Measurements from ENCODE around the gene THAP7. TPM values are rescaled to one million over a fixed set of nuclear protein-coding genes. Genes with fewer than 3 reads are reported as not detected.
A peak's percentile ranks its signal among the peaks of the same experiment; 100 is the strongest.

Gene THAP7
- total and polyA plus RNA-seq, 9 of the 15 experiments (the other 6 are each of a cell fraction or from before 2014, with no cell fraction given): 7.9 to 263 (median 84.1) TPM

DNA sequence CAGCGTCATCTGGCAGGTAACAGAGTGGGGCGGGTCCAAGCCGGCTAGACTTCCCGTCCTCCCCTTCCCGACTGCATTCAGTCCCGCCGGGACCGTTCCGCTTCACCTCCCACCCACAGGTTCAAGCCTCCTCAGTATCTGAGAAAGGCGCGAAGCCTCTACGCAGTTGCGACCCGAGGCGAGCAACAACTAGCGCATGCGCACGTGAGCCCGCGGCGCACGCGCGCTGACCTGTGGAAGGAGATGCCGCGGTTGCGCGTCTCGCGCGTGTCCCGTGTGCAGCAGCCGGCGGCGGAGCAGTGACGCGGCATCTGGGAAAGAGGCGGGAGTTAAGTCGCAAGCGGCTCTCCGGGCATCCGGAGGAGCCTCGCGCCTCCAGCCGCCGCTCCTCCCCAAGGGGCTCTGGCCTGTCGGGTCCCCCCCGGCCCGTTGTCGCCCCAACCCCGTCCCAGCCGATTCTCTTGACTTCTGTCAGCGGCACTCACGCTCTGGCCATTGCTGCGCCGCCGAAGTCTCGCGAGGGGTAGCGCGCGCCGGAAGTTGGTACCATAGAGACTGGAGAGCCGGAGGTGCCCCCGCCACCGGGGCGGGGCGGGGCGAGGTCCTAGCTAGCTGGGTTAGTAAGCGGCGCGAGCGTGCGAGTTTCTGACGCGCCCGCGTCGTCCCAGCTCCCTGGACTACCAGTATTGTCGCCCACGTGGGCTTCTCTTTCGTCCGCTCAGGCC lies at the start of gene THAP7 (continued):
- TF ChIP-seq, protein P1, sequence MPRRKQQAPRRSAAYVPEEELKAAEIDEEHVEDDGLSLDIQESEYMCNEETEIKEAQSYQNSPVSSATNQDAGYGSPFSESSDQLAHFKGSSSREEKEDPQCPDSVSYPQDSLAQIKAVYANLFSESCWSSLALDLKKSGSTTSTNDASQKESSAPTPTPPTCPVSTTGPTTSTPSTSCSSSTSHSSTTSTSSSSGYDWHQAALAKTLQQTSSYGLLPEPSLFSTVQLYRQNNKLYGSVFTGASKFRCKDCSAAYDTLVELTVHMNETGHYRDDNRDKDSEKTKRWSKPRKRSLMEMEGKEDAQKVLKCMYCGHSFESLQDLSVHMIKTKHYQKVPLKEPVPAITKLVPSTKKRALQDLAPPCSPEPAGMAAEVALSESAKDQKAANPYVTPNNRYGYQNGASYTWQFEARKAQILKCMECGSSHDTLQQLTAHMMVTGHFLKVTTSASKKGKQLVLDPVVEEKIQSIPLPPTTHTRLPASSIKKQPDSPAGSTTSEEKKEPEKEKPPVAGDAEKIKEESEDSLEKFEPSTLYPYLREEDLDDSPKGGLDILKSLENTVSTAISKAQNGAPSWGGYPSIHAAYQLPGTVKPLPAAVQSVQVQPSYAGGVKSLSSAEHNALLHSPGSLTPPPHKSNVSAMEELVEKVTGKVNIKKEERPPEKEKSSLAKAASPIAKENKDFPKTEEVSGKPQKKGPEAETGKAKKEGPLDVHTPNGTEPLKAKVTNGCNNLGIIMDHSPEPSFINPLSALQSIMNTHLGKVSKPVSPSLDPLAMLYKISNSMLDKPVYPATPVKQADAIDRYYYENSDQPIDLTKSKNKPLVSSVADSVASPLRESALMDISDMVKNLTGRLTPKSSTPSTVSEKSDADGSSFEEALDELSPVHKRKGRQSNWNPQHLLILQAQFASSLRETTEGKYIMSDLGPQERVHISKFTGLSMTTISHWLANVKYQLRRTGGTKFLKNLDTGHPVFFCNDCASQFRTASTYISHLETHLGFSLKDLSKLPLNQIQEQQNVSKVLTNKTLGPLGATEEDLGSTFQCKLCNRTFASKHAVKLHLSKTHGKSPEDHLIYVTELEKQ (CRISPR knock-in tag; IDR thresholded peaks at IDR 0.05): peak; percentile 16
- TF ChIP-seq SAFB (IDR thresholded peaks at IDR 0.05; ENCODE audit: borderline replicate concordance, low read depth, low read length) (no peak), ZNF707 (CRISPR knock-in tag; conservative IDR thresholded peaks at IDR 0.05) (no peak; the same call in none of the 2 replicates), TFAM (CRISPR knock-in tag; conservative IDR thresholded peaks at IDR 0.05) (no peak), HSF4 (CRISPR knock-in tag; IDR thresholded peaks at IDR 0.05; ENCODE audit: borderline replicate concordance) (no peak), SMAD3 (CRISPR knock-in tag; conservative IDR thresholded peaks at IDR 0.05) (peak; percentile 96), CHD1 (IDR thresholded peaks at IDR 0.05; ENCODE audit: low read length) (peak; percentile 5), RNF2 (IDR thresholded peaks at IDR 0.05) (no peak), ELF4 (CRISPR knock-in tag; IDR thresholded peaks at IDR 0.05) (peak; percentile 88), HMG20A (CRISPR knock-in tag; conservative IDR thresholded peaks at IDR 0.05) (peak; percentile 3; the same call in 1 of the 2 replicates), RBM22 (IDR thresholded peaks at IDR 0.05; ENCODE audit: low read depth, low read length, poor library complexity, severe bottlenecking) (no peak), FOXM1 (IDR thresholded peaks at IDR 0.05; ENCODE audit: low read depth) (no peak), FOXM1 (CRISPR knock-in tag; IDR thresholded peaks at IDR 0.05; ENCODE audit: low read depth) (no peak), PRPF4 (IDR thresholded peaks at IDR 0.05; ENCODE audit: insufficient read depth, low read depth, low read length, poor library complexity, severe bottlenecking) (no peak)
- TF ChIP-seq, protein P2, sequence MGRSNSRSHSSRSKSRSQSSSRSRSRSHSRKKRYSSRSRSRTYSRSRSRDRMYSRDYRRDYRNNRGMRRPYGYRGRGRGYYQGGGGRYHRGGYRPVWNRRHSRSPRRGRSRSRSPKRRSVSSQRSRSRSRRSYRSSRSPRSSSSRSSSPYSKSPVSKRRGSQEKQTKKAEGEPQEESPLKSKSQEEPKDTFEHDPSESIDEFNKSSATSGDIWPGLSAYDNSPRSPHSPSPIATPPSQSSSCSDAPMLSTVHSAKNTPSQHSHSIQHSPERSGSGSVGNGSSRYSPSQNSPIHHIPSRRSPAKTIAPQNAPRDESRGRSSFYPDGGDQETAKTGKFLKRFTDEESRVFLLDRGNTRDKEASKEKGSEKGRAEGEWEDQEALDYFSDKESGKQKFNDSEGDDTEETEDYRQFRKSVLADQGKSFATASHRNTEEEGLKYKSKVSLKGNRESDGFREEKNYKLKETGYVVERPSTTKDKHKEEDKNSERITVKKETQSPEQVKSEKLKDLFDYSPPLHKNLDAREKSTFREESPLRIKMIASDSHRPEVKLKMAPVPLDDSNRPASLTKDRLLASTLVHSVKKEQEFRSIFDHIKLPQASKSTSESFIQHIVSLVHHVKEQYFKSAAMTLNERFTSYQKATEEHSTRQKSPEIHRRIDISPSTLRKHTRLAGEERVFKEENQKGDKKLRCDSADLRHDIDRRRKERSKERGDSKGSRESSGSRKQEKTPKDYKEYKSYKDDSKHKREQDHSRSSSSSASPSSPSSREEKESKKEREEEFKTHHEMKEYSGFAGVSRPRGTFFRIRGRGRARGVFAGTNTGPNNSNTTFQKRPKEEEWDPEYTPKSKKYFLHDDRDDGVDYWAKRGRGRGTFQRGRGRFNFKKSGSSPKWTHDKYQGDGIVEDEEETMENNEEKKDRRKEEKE (IDR thresholded peaks at IDR 0.05; ENCODE audit: borderline replicate concordance in 1 of 2, control insufficient read depth in 1 of 2, low read depth in 2 of 2, low read length in 1 of 2): no peak
- TF ChIP-seq, protein P3, sequence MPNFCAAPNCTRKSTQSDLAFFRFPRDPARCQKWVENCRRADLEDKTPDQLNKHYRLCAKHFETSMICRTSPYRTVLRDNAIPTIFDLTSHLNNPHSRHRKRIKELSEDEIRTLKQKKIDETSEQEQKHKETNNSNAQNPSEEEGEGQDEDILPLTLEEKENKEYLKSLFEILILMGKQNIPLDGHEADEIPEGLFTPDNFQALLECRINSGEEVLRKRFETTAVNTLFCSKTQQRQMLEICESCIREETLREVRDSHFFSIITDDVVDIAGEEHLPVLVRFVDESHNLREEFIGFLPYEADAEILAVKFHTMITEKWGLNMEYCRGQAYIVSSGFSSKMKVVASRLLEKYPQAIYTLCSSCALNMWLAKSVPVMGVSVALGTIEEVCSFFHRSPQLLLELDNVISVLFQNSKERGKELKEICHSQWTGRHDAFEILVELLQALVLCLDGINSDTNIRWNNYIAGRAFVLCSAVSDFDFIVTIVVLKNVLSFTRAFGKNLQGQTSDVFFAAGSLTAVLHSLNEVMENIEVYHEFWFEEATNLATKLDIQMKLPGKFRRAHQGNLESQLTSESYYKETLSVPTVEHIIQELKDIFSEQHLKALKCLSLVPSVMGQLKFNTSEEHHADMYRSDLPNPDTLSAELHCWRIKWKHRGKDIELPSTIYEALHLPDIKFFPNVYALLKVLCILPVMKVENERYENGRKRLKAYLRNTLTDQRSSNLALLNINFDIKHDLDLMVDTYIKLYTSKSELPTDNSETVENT (CRISPR knock-in tag; IDR thresholded peaks at IDR 0.05): peak; percentile 98
